CD4-positive, alpha-beta T cell treated with Interleukin-15 for 1 hour (primary cell): ENCODE data around the gene MAST3.

ENCODE experiments used
- DNase-seq: peaks from one replicate; pipeline ENCODE4 v3.0.0-alpha.2; 2020

MAST3 gene

DNA sequence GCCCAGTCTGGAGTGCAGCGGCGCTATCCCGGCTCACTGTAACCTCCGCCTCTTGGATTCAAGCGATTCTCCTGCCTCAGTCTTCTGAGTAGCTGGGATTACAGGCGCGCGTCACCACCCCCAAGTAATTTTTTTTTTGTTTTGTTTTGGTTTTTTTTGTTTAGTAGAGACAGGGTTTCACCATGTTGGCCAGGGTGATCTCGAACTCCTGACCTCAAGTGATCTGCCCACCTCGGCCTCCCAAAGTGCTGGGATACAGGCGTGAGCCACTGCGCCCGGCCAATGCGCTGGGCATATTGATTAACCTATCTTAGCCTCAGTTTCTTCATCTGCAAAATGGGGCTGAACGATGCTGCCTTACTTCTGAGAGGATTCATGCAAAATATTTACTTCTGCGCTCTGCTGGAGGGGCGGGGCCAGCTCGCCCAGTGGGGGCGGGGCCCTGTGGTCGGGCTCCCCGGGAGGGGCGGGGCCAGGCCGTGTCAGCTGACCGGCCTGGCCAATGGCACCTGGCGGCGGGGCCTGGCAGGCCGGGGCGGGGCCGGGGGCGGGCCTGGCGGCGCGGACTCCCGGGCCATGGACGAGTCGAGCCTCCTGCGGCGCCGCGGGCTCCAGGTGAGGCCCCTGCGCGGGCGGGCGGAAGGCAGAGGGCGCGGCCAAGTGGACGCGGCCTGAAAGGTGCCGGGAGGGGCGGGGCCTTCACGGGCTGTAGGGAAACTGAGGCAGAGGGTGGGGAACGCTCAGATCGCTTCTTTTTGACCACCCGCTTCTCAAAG is at the start of gene MAST3:
Gene MAST3 (plus strand): TSS at position 562 of the 776 bp plus-strand sequence. CDS start 15 bp downstream, at position 577.
- DNase-seq = peak; percentile 94

DNA sequence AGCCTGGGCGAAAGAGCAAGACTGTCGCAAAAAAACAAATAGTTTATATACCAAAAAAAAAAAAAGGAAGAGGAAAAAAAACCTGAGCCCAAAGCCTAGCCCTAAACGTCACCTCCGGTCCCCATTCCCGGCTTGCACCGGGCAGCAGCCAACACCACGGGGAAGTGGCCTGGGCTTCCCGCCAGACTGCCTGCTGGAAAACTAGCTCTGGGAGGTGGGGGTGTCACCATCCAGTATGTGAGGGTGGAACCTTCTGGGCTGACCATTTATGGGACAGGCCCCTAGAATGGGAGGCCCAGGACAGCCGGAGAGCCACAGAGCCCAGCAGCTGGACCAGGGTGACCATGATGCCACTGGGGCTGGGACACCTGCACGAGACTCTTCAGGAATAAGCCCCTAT is 48.2 kb upstream of the MAST3 start:
- no peak for DNase-seq

GRCh38 chr19:18051887-18052286 is 45.7 kb upstream of the MAST3 start:
- DNase-seq = no peak

- DNase-seq = no peak
Measured at GRCh38 chr19:18053576-18054219, 43.9 kb upstream of the MAST3 start.

DNA sequence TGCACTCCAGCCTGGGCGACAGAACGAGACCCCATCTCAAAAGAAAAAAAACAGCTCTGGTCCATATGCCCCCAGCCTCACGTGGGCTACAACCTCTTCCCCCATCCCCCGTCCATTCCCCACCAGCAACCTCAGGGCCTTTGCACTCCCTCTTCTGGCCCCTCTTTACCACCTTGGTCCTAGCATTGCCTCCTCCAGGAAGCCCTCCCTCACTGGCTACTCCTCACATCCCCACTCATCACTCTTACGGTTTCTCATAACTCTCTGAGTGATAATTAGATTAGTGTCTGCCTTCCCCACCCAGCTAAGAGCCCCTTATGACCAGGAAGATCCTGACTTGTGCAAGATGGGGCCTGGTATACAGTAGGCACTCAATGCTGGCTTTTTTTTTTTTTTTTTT is 41.6 kb upstream of the MAST3 start:
- DNase-seq = no peak

GRCh38 chr19:18057557-18057956 is 40.0 kb upstream of the MAST3 start:
- DNase-seq = no peak

DNA sequence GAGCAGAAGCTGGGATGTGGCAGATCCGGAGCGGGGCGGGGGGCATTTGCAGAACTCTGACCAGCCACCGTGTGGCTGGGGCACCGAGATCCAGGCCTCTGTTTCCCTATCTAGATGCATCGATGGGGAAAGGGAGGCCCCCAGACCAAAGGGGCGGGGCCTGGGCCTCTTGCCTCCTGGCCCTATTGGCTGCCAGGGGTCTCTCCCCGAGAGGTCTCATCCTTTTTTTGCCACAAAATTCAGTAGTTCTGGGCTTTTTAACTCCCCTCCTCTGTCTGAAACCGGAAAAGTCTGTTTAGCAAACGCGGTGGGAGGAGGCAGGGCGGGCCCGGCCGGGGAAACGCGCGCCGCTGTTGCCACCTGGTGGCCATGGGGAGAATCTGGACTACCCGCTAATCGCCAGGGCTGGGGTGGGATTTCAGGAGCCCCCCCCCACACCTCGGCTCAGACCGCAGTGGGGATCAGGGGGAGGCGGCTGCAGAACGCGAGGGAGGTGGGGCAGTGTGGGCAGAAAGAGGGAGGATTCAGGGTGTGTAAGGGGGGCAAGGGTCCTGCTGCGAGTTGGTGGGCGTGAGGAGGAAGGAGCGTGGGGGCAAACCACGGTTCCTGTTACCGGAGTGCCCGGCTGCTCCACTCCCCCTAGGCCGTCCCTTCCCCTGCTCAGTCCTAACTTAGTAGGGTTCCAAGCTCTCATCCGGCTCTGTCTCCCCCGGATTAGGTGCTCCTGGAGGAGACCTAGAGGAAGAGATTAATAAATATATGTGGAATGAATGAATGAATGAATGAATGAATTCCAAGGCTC is 39.2 kb upstream of the MAST3 start:
- peak; percentile 80 for DNase-seq

DNA sequence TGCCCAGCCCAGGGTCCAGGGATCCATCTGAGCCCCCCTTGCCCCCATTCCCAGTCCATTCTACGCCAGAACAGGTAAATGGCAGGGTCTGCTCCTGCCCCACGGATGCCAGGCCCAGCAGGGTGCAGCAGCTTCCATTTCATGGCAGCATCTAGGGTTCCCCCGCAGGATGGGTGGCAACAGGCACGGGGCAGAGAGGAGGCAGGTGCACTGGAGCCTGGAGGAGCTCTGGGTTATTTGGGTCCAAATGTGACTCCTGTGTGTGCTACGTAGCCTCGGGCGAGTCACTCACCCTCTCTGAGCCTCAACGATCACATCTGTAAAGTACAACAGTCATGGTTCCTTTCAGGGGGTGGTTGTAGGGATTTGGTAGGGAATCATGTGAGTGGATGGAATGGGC is 38.3 kb upstream of the MAST3 start:
- DNase-seq = no peak

DNA sequence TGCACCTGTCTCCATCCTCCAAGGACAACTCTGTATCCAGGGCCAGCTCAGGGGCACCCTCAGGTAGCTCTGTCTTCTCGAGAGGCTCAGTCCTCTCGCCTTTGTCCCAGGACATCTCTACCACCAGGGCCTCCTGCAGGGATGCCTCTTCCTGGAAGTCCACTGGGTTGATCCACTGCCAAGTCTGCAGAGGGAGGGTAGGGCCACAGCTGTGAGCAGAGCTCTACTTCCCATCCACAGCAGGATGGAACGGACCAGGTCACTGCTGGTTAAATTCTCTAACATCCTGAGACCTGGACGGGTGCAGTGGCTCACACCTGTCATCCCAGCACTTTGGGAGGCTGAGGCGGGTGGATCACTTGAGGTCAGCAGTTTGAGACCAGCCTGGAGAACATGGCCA is 37.7 kb upstream of the MAST3 start:
- DNase-seq = no peak

GRCh38 chr19:18060472-18060871 is 37.1 kb upstream of the MAST3 start:
- DNase-seq = no peak

DNA sequence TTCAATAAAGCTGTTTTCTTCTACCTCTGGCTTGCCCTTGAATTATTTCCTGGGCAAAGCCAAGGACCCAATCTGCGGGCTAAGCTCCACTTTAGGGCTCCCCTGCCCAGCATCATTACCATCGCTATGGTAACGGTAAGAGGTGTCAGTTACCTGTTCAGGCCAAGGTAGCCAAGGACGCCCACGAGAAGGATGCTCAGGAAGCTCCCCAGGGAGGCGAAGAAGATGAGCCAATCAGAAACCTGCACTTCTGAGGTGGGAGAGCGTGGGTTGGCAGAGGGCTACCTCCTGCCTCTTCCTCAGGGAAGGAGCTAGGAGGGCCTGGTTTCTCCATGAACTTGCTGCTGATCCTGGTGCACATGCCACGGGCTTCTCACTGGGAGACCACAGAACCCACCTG is 35.5 kb upstream of the MAST3 start:
- no peak for DNase-seq

- DNase-seq = no peak
Measured at GRCh38 chr19:18063463-18063862, 34.1 kb upstream of the MAST3 start.

DNA sequence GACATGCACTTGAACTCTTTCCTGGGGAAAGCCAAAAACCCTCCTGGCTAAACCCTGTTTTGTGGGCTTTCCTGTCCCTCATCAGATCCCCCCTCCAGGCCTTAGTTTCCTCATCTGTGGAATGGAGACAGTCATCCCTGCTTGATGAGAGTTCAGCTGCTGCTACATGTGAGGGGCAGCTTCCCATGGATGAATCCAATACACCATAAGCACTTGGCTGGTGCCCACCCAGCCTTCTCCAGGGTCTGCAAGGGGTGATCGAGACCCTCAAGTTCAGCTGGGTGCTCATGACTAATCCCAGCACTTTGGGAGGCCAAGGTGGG is 32.4 kb upstream of the MAST3 start:
- no peak for DNase-seq

DNA sequence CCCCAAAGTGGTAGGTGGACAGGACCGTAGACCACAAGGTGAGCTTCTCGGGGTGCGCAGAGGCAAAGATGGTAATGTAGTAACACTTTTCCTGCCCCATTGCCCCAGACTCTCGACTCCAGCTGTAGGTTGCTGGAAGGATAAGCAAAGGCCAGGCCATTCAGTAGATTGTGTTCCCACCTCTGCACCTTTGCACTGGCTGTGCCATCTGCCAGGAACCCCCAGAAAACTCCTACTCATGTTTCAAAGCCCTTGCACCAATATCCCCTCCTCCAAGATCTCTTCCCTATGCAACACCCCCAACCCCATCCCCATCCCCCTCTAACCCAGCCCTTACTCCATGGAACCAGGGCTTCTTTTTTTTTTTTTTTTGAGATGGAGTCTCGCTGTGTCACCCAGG is 29.2 kb upstream of the MAST3 start:
- no peak for DNase-seq

DNA sequence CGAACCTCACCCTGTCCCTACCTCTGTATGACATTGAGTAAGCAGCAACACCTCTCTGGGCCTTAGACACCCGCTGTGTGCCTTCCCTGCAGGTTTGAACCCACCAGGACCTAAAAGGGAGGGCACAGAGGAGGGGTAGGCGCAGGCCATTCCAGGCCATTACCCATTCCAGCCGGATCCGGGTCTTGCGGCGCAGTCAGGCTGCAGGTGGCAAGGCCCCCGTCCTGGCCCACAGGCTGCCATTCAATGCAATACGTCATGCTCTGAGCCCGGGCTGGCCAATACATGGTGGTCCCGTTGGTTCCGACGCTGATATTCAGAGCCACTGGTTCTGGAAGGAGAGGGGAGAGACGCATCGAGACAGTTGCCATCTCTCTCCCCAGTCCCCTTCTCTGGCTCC is 28.2 kb upstream of the MAST3 start:
- no peak for DNase-seq

DNA sequence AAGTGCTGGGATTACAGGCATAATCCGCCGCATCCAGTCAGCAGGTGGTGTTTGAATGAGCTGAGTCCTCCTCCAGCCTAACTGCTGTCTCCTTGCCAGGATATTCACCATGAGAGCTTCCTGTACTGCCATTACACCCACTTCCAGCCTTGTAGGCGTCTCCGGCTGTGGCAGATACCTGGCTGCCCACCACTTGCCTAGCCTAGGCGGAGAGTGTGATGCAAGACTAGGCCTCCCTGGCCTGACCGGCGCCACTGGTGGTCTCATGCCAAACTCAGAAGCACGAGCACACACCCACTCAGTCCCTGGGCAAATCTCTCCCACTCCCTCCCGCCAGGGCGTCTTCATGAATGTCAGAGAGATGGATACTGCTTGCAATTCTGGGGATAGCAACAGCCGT is 27.4 kb upstream of the MAST3 start:
- no peak for DNase-seq

- no peak for DNase-seq
Measured at GRCh38 chr19:18072335-18072734, 25.2 kb upstream of the MAST3 start.

DNA sequence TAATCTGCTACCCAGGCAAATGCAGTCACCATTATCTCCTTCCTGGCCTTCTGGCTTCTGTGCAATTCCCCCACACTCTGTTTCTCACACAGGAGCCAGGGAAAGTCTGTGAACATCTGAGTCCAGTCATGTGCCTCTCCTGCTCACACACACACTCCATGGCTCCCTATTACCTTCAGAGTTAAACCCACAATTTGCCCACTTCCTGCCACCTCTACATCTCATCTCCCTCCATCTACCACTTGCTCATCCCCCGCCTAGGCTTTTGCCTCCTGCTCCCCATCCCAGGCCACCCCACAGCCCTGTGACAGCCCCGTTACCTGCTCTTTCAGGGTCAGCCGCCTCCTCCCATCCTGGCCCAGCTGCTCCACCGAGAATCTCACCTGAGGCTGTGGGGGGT is 24.4 kb upstream of the MAST3 start:
- DNase-seq = no peak

DNA sequence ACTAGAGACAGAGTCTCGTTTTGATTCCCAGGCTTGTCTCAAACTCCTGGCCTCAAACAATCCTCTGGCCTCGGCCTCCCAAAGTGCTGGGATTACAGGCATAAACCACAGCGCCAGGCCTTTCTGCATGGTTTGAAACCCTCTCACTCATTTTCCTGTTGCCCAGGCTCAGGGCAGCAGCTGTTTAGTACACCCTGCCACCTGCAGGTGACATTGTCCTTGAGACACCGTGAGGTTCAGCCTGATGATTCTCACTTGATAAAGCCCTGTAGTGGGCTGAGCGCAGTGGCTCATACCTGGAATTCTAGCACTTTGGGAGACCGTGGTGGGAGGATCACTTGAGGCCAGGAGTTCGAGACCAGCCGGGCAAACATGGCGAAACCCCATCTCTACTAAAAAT is 23.4 kb upstream of the MAST3 start:
- no peak for DNase-seq

- DNase-seq = no peak
Measured at GRCh38 chr19:18083929-18084684, 13.5 kb upstream of the MAST3 start.

DNA sequence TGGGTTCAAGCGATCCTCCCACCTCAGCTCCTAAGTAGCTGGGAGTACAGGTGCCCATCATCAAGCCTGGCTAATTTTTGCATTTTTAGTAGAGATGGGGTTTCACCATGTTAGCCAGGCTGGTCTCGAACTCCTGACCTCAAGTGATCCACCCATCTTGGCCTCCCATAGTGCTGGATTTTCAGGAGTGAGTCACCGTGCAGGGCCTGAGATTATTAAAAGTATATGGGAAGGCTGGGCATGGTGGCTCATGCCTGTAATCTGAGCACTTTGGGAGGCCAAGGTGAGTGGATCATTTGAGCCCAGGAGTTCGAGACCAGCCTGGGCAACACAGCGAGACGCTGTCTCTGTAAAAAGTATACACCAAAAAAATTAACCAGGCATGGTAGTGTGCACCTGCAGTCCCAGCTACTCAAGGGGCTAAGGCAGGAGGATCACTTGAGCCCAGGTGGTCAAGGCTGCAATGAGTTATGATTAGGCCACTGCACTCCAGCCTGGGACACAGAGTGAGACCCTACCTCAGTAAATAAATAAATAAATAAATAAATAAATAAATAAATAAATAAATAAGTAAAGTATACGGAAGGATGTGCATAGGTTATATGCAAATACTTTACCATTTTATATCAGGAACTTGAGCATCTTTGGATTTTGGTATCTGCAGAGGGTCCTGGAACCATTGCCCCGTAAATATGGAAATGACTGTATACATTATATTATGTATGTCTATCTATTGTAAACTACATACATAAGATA is 11.7 kb upstream of the MAST3 start:
- DNase-seq = no peak

DNA sequence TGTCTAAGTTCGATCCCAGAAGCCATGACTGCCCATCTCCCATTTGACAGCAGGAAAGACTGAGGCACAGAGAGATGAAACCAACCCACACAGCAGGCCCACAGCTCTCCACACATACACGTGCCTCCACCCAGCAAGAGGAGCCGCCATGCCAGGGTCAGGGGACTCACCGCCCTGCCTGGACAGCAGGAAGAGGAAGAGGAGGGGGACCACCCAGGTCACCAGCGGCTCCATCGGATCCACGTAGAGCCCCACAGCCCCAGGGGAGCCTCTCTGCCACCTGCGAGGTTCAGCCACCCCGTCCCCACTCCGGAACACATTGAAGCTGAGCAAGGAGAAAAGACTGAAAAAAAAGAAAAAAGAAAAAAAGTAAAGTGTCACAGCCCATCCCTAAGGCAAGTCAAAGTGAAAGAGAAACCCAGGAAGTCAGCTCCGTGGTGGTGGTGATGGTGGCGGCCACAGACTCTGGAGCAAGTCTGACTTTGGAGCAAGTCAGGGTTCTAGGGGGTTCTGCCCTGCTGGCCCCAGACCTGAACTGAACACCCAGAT is 10.9 kb upstream of the MAST3 start, which contains the start of gene IL12RB1:
Gene IL12RB1 (minus strand): TSS at position 345 of the 549 bp plus-strand sequence. CDS start 111 bp downstream, at position 234.
- peak; percentile 64 for DNase-seq
